K562 (cell line): ENCODE data around the gene CLIC1. TPM values are rescaled to one million over a fixed set of nuclear protein-coding genes. Genes with fewer than 3 reads are reported as not detected.
A peak's percentile ranks its signal among the peaks of the same experiment; 100 is the strongest.

ENCODE experiments used
- ATAC-seq: fragments of 200-7000 bp; cut with Tn5 transposase; 3 replicates; pipeline ENCODE4 v1.9.1; 2020; ENCODE audit warnings: moderate library complexity
- BruUV-seq: library from RNA; stranded (reverse); fragments of 400-500 nt; replicated peaks from 2 replicates; lab custom pipeline; 2021; lab: Mats Ljungman, UMichigan
- CTCF ChIA-PET: fragments of 300-600 bp; formaldehyde crosslinking; extraction: SDS; loops from one replicate; lab custom pipeline; 2021; ENCODE audit warnings: low intra/inter-chr PET ratio; lab: Yijun Ruan, JAX
- POLR2A ChIA-PET: fragments of 300-600, 350-650 bp; sonication (Branson Sonifier 250); formaldehyde crosslinking; extraction: SDS; loops from one replicate; lab custom pipeline; 2021; ENCODE audit warnings: antibody characterized with exemption, inconsistent platforms; lab: Yijun Ruan, JAX
- DNase-seq, 4 experiments: peaks; one replicate each; pipeline versions ENCODE4 v3.0.0 to v3.0.0-alpha.2; 2011 to 2018; ENCODE audit warnings: low spot score in 3 of 4, mixed read lengths in 3 of 4; ENCODE audit errors: extremely low read depth in 1 of 4
- FAIRE-seq: peaks from 2 replicates; lab custom pipeline; 2011; peaks lifted over from hg19 to GRCh38; lab: Jason Lieb, UNC
- H2AFZ ChIP-seq: 2 replicates; pipeline ENCODE4 v1.6.0; 2011; ENCODE audit warnings: low read depth, low read length, control low read depth, inconsistent platforms
- H3K27ac ChIP-seq: fragments of 200-600 bp; 3 replicates; pipeline ENCODE4 v1.8.0; 2011; ENCODE audit warnings: low read depth, mild to moderate bottlenecking, control low read depth, inconsistent platforms, low read length, moderate library complexity, mixed read lengths; ENCODE audit errors: extremely low read depth
- H3K27me3 ChIP-seq, 2 experiments: fragments of 300-600 bp in 1 of 2; 2 replicates in 1 of 2; 3 replicates in 1 of 2; pipeline versions ENCODE4 v1.6.0 to v1.8.0; 2011; ENCODE audit warnings: inconsistent platforms in 2 of 2, low read length in 2 of 2, mild to moderate bottlenecking in 1 of 2, mixed read lengths in 1 of 2, moderate library complexity in 1 of 2; ENCODE audit not compliant: control insufficient read depth in 2 of 2, insufficient read depth in 2 of 2
- H3K36me3 ChIP-seq: fragments of 300-600 bp; 3 replicates; pipeline ENCODE4 v1.8.0; 2011; ENCODE audit warnings: mild to moderate bottlenecking, low read length, inconsistent platforms; ENCODE audit not compliant: control insufficient read depth, insufficient read depth
- H3K4me1 ChIP-seq, 2 experiments: fragments of 200-600 bp in 1 of 2; replicated peaks in 1 of 2; 2 replicates in 1 of 2; 3 replicates in 1 of 2; pipeline versions ENCODE4 v1.5.1 to v1.8.0; 2011; ENCODE audit warnings: inconsistent platforms in 2 of 2, low read length in 2 of 2, mild to moderate bottlenecking in 1 of 2, mixed read lengths in 1 of 2, moderate library complexity in 1 of 2; ENCODE audit not compliant: control insufficient read depth in 2 of 2, insufficient read depth in 2 of 2
- H3K4me2 ChIP-seq: 2 replicates; pipeline ENCODE4 v1.6.1; 2011; ENCODE audit warnings: low read length, control low read depth, inconsistent platforms, mixed read lengths; ENCODE audit not compliant: insufficient read depth
- H3K4me3 ChIP-seq: fragments of 200-600 bp; sonication (generic), shearing (Covaris generic); 2 replicates; pipeline ENCODE4 v1.5.1; 2016; ENCODE audit warnings: control low read depth, inconsistent platforms
- H3K79me2 ChIP-seq: fragments of 200-600 bp; 3 replicates; pipeline ENCODE4 v1.8.0; 2011; ENCODE audit warnings: low read length, inconsistent platforms; ENCODE audit not compliant: control insufficient read depth, insufficient read depth
- H3K9ac ChIP-seq, 2 experiments: 2 replicates each; pipeline versions ENCODE4 v1.6.0 to v1.6.1; 2011; ENCODE audit warnings: low read depth in 2 of 2, low read length in 2 of 2, control low read depth in 1 of 2, inconsistent platforms in 1 of 2, mild to moderate bottlenecking in 1 of 2, mixed read lengths in 1 of 2; ENCODE audit not compliant: insufficient read depth in 1 of 2
- H3K9me1 ChIP-seq: one replicate; pipeline ENCODE4 v1.6.0; 2011; ENCODE audit warnings: inconsistent platforms, mild to moderate bottlenecking, low read length, moderate library complexity; ENCODE audit not compliant: control insufficient read depth, insufficient read depth
- H3K9me3 ChIP-seq: replicated peaks from 2 replicates; pipeline ENCODE4 v1.5.1; 2011; ENCODE audit warnings: low read depth, low read length, inconsistent platforms; ENCODE audit not compliant: control insufficient read depth, insufficient read depth
- H4K20me1 ChIP-seq: replicated peaks from 2 replicates; pipeline ENCODE4 v1.6.1; 2011; ENCODE audit warnings: low read length, inconsistent platforms, mixed read lengths; ENCODE audit not compliant: control insufficient read depth, insufficient read depth
- CEBPG ChIP-seq, 3 experiments: fragments of 200-800 bp in 1 of 3; sonication (Bioruptor generic) in 1 of 3; sonication (generic) in 1 of 3; formaldehyde crosslinking in 1 of 3; IDR thresholded peaks in 2 of 3; conservative IDR thresholded peaks in 1 of 3; 2 replicates each; pipeline versions ENCODE4 v1.6.1 to v1.8.0; 2016 to 2022; ENCODE audit warnings: missing compliant biosample characterization in 2 of 3, missing genetic modification characterization in 2 of 3, mild to moderate bottlenecking in 1 of 3, missing genetic modification reagents in 1 of 3
- ESRRB ChIP-seq: fragments of 250-450 bp; sonication (Bioruptor Pico); IDR thresholded peaks from 2 replicates; pipeline ENCODE4 v1.5.0; 2020; ENCODE audit warnings: mild to moderate bottlenecking, moderate library complexity, borderline replicate concordance
- GTF2E2 ChIP-seq: fragments of 200-800 bp; sonication (Bioruptor generic); IDR thresholded peaks from 2 replicates; pipeline ENCODE4 v1.6.1; 2016; ENCODE audit warnings: missing genetic modification characterization, missing compliant biosample characterization
- HCFC1 ChIP-seq: IDR thresholded peaks from 2 replicates; pipeline ENCODE4 v1.6.1; 2012; ENCODE audit warnings: low read depth, low read length, improper control_type of control experiment
- JUN ChIP-seq, 2 experiments: sonication (generic) in 1 of 2; formaldehyde crosslinking in 1 of 2; IDR thresholded peaks; 2 replicates each; pipeline versions ENCODE4 v1.6.1 to v1.8.0; 2012 to 2022; ENCODE audit warnings: borderline replicate concordance in 2 of 2, mild to moderate bottlenecking in 2 of 2, improper control_type of control experiment in 1 of 2, low read depth in 1 of 2, low read length in 1 of 2, missing genetic modification reagents in 1 of 2
- JUND ChIP-seq, 2 experiments: IDR thresholded peaks; 2 replicates in 1 of 2; 3 replicates in 1 of 2; pipeline ENCODE4 v1.6.1; 2011; ENCODE audit warnings: borderline replicate concordance in 2 of 2, low read depth in 2 of 2, low read length in 2 of 2, improper control_type of control experiment in 1 of 2, missing biosample characterization in 1 of 2, missing genetic modification characterization in 1 of 2, missing genetic modification reagents in 1 of 2
- MTA1 ChIP-seq: fragments of 450-650 bp; IDR thresholded peaks from 2 replicates; pipeline ENCODE4 v1.6.1; 2017; ENCODE audit warnings: borderline replicate concordance
- PML ChIP-seq: IDR thresholded peaks from 2 replicates; pipeline ENCODE4 v1.6.1; 2012; ENCODE audit warnings: low read length, inconsistent platforms
- POLR2AphosphoS5 ChIP-seq: IDR thresholded peaks from 2 replicates; pipeline ENCODE4 v1.6.1; 2011; ENCODE audit warnings: mild to moderate bottlenecking, low read depth, low read length, moderate library complexity; ENCODE audit not compliant: control insufficient read depth, insufficient read depth
- PTRF ChIP-seq: fragments of 450-650 bp; IDR thresholded peaks from 2 replicates; pipeline ENCODE4 v1.6.1; 2016; ENCODE audit warnings: mild to moderate bottlenecking, missing genetic modification characterization, missing compliant biosample characterization
- SRSF3 ChIP-seq: fragments of 200-400 bp; formaldehyde crosslinking; IDR thresholded peaks from 2 replicates; pipeline ENCODE4 v1.6.1; 2016; ENCODE audit warnings: mild to moderate bottlenecking, low read length, moderate library complexity; ENCODE audit not compliant: insufficient read depth
- THRB ChIP-seq: fragments of 450-650 bp; formaldehyde crosslinking; conservative IDR thresholded peaks from 2 replicates; pipeline ENCODE4 v1.4.0; 2022; ENCODE audit warnings: mild to moderate bottlenecking, missing genetic modification characterization
- ZNF133 ChIP-seq: fragments of 250-450 bp; sonication (Bioruptor Pico); IDR thresholded peaks from 2 replicates; pipeline ENCODE4 v1.4.0; 2020; ENCODE audit warnings: mild to moderate bottlenecking
- ZNF57 ChIP-seq: fragments of 450-650 bp; formaldehyde crosslinking; IDR thresholded peaks from 2 replicates; pipeline ENCODE4 v1.4.0; 2020; ENCODE audit warnings: mild to moderate bottlenecking, moderate library complexity
- WGBS: fragments of 100-300 bp; shearing (Covaris generic); methylation state at CpG from one replicate; pipeline ENCODE4 v1.1.6; 2016; ENCODE audit warnings: low coverage, mixed read lengths; ENCODE audit not compliant: insufficient coverage; ENCODE audit errors: missing lambda C conversion rate; 5-methylcytosine and 5-hydroxymethylcytosine counted together
- in situ Hi-C: fragments of 300-500 bp; cut with MboI; formaldehyde crosslinking; loops from 4 replicates; pipeline ENCODE4 v1.15.0; 2018; ENCODE audit warnings: inconsistent platforms, mixed read lengths
- intact Hi-C: fragments of 100-400 bp; cut with micrococcal nuclease; formaldehyde crosslinking; loops from 2 replicates; pipeline ENCODE4 v1.14.2; 2022
- polyA plus RNA-seq, 8 experiments: library from polyadenylated mRNA; depleted of rRNA in 4 of 8; stranded (reverse) in 5 of 8; unstranded in 3 of 8; fragments of >200 nt; fragmentation: Nextera tagmentation in 2 of 8; fragmentation: Illumina TruSeq in 1 of 8; extraction: Ambion mirVana in 2 of 8; extraction: Trizol in 1 of 8; gene quantifications; 2 replicates each; pipeline versions ENCODE4 v1.2.1 to v1.2.3, GENCODE V29; 2011 to 2014; ENCODE audit warnings: inconsistent platforms in 1 of 8, missing spikeins in 1 of 8
- total RNA-seq, 7 experiments: library from RNA; depleted of rRNA in 6 of 7; stranded (reverse); fragments of >200 nt in 6 of 7; fragmentation: Illumina TruSeq in 2 of 7; extraction: Trizol in 2 of 7; gene quantifications; 2 replicates each; pipeline versions ENCODE4 v1.2.1 to v1.2.3, GENCODE V29; 2011 to 2021; ENCODE audit warnings: low replicate concordance in 1 of 7

Gene CLIC1
- total and polyA plus RNA-seq, 9 of the 15 experiments (the other 6 are each of a cell fraction or from before 2014, with no cell fraction given) = 1,267 to 2,419 (median 1,808) TPM

- no TSS peak for BruUV-seq
- H3K79me2 ChIP-seq = peaks cover 52% of the 10 kb centered on the region
- no peaks in the 10 kb centered on the region for H3K27me3 ChIP-seq
- 60% methylated on average over 11 of the region's 11 CpGs for WGBS
- CTCF ChIA-PET = no interaction called here
- intact Hi-C loops (loop anchor here (10.0 kb wide), 1 partner anchor 244 kb away; the partner anchor contains the start of gene DXO), in situ Hi-C loops (no loop called here)
- FAIRE-seq (no peak), DNase-seq (peak in 1 of 4 experiments; percentile 58), ATAC-seq (no peak)
- H3K4me2 ChIP-seq = peak overlapping the region; percentile 94
- H3K9ac ChIP-seq = peak overlapping the region; percentile 17 to 58; a peak in 2 of 4 replicates
- H3K4me3 ChIP-seq = peak overlapping the region; percentile 65; the same call in 1 of the 2 replicates
- peaks cover 23% of the 10 kb centered on the region for H4K20me1 ChIP-seq
- no peak overlapping the region for H2AFZ ChIP-seq
- peaks cover 5% of the 10 kb centered on the region for H3K9me1 ChIP-seq
- peaks cover 50 to 64% of the 10 kb centered on the region in 2 experiments for H3K4me1 ChIP-seq
- peak overlapping the region; percentile 75; the same call in 2 of the 3 replicates for H3K27ac ChIP-seq
- POLR2A ChIA-PET = interaction anchor here (0.6 to 15.0 kb wide), 31 partner anchors 5 to 220 kb away, joined by 3 to 236 read pairs (median 5); partner anchors contain the start of genes ABHD16A, C6orf47, CLIC1 and CSNK2B
- no peaks in the 10 kb centered on the region for H3K9me3 ChIP-seq
- H3K36me3 ChIP-seq = peaks cover 80% of the 10 kb centered on the region
- TF ChIP-seq ESRRB (CRISPR knock-in tag) = 0 out of 2 replicates have a peak, but pooled peaks have one; percentile 9
- TF ChIP-seq ZNF57 (CRISPR knock-in tag) = 0 out of 2 replicates have a peak, but pooled peaks have one; percentile 61
- TF ChIP-seq GTF2E2 (tag) = no peak
- TF ChIP-seq HCFC1 = no peak; the same call in 1 of the 2 replicates
- TF ChIP-seq MTA1 = 0 out of 2 replicates have a peak, but pooled peaks have one; percentile 51
- no peak for TF ChIP-seq JUND (IDR thresholded peaks at IDR 0.05; ENCODE audit: borderline replicate concordance, low read depth, low read length)
- TF ChIP-seq JUND (tag; IDR thresholded peaks at IDR 0.05; ENCODE audit: borderline replicate concordance, low read depth, low read length) = 0 out of 3 replicates have a peak, but pooled peaks have one; percentile 13
- no peak for TF ChIP-seq ZNF133
- TF ChIP-seq POLR2AphosphoS5 = peak; percentile 53; the same call in 1 of the 2 replicates
- TF ChIP-seq CEBPG (CRISPR knock-in tag; IDR thresholded peaks at IDR 0.05) = 0 out of 2 replicates have a peak, but pooled peaks have one; percentile 1
- no peak for TF ChIP-seq CEBPG (tag; conservative IDR thresholded peaks at IDR 0.05 in 1 of 2, IDR thresholded peaks at IDR 0.05 in 1 of 2)
- no peak for TF ChIP-seq PTRF (tag)
- peak; percentile 76; the same call in 1 of the 2 replicates for TF ChIP-seq THRB (CRISPR knock-in tag)
- TF ChIP-seq SRSF3 = 0 out of 2 replicates have a peak, but pooled peaks have one; percentile 41
- no peak; the same call in 1 of the 2 replicates for TF ChIP-seq PML
- no peak for TF ChIP-seq JUN (IDR thresholded peaks at IDR 0.05; ENCODE audit: borderline replicate concordance, low read depth, low read length)
- 0 out of 2 replicates have a peak, but pooled peaks have one; percentile 45 for TF ChIP-seq JUN (CRISPR knock-in tag; IDR thresholded peaks at IDR 0.05; ENCODE audit: borderline replicate concordance)
These were observed 5.7 kb downstream of the CLIC1 start for GRCh38 chr6:31730631-31731086.
